CD14-positive monocyte (primary cell): ENCODE results near the gene COQ10B. TPM values are rescaled to one million over a fixed set of nuclear protein-coding genes. Genes with fewer than 3 reads are reported as not detected.

Experiments
- DNase-seq, 3 donors: peaks; one replicate each; pipeline ENCODE4 v3.0.0-alpha.2; 2011 to 2022
- H2AFZ ChIP-seq: 2 replicates; pipeline ENCODE4 v1.6.0; 2012; ENCODE audit warnings: mild to moderate bottlenecking, low read depth, low read length, inconsistent platforms; ENCODE audit not compliant: insufficient read depth, poor library complexity, severe bottlenecking
- H3K27ac ChIP-seq, 2 donors: 1 replicate in 1 of 2; 2 replicates in 1 of 2; pipeline ENCODE4 v1.5.1; 2012 to 2013; ENCODE audit warnings: low read length in 2 of 2, control low read depth in 1 of 2, inconsistent platforms in 1 of 2, low read depth in 1 of 2, mild to moderate bottlenecking in 1 of 2
- H3K27me3 ChIP-seq, 2 donors: one replicate each; pipeline versions ENCODE4 v1.6.0 to v1.6.1; 2011 to 2013; ENCODE audit warnings: low read length in 2 of 2; ENCODE audit not compliant: control insufficient read depth in 2 of 2, insufficient read depth in 2 of 2
- H3K36me3 ChIP-seq, 2 donors: replicated peaks in 1 of 2; 1 replicate in 1 of 2; 2 replicates in 1 of 2; pipeline versions ENCODE4 v1.5.1 to v1.6.1; 2012 to 2013; ENCODE audit warnings: low read length in 2 of 2, control low read depth in 1 of 2, inconsistent platforms in 1 of 2, mild to moderate bottlenecking in 1 of 2; ENCODE audit not compliant: insufficient read depth in 2 of 2, control insufficient read depth in 1 of 2
- H3K4me1 ChIP-seq, 2 donors: 1 replicate in 1 of 2; 2 replicates in 1 of 2; pipeline versions ENCODE4 v1.5.1 to v1.6.1; 2012 to 2013; ENCODE audit warnings: low read length in 2 of 2, control low read depth in 1 of 2, inconsistent platforms in 1 of 2, mild to moderate bottlenecking in 1 of 2, moderate library complexity in 1 of 2; ENCODE audit not compliant: insufficient read depth in 2 of 2, control insufficient read depth in 1 of 2
- H3K4me2 ChIP-seq: replicated peaks from 2 replicates; pipeline ENCODE3; 2012; ENCODE audit warnings: low read length, moderate library complexity, mild to moderate bottlenecking; ENCODE audit not compliant: poor library complexity, severe bottlenecking; ENCODE audit errors: extremely low read depth
- H3K4me3 ChIP-seq, 3 experiments: fragments of 200-600 bp in 1 of 3; sonication (generic) in 1 of 3; replicated peaks in 1 of 3; 1 replicate in 2 of 3; 2 replicates in 1 of 3; pipeline ENCODE4 v1.5.1; 2011 to 2013; ENCODE audit warnings: low read length in 3 of 3, mild to moderate bottlenecking in 3 of 3, control low read depth in 2 of 3, low read depth in 2 of 3, inconsistent platforms in 1 of 3, moderate library complexity in 1 of 3
- H3K79me2 ChIP-seq: 2 replicates; pipeline ENCODE4 v1.6.0; 2012; ENCODE audit warnings: mild to moderate bottlenecking, control low read depth, inconsistent platforms, low read length, moderate library complexity; ENCODE audit not compliant: insufficient read depth
- H3K9ac ChIP-seq: 2 replicates; pipeline ENCODE4 v1.6.0; 2017; ENCODE audit warnings: low read length, mild to moderate bottlenecking; ENCODE audit not compliant: insufficient read depth, poor library complexity, severe bottlenecking
- H3K9me3 ChIP-seq, 2 donors: replicated peaks in 1 of 2; 1 replicate in 1 of 2; 2 replicates in 1 of 2; pipeline versions ENCODE4 v1.5.1 to v1.6.1; 2012 to 2013; ENCODE audit warnings: low read length in 2 of 2, control low read depth in 1 of 2; ENCODE audit not compliant: control insufficient read depth in 1 of 2, insufficient read depth in 1 of 2
- H4K20me1 ChIP-seq: 2 replicates; pipeline ENCODE4 v1.6.0; 2012; ENCODE audit warnings: mild to moderate bottlenecking, low read length, control low read depth, moderate library complexity; ENCODE audit not compliant: insufficient read depth
- H3K27ac Mint-ChIP-seq, 7 donors: one replicate each; pipeline ENCODE4 v1.8.0; 2020; ENCODE audit warnings: mild to moderate bottlenecking in 7 of 7, mixed read lengths in 7 of 7, moderate library complexity in 6 of 7, inconsistent platforms in 2 of 7
- H3K27me3 Mint-ChIP-seq, 3 donors: one replicate each; pipeline ENCODE4 v1.8.0; 2021 to 2022; ENCODE audit warnings: low read depth in 3 of 3, mild to moderate bottlenecking in 3 of 3, mixed read lengths in 3 of 3, moderate library complexity in 3 of 3, inconsistent platforms in 1 of 3
- H3K36me3 Mint-ChIP-seq, 2 donors: one replicate each; pipeline ENCODE4 v1.8.0; 2020; ENCODE audit warnings: mixed read lengths in 2 of 2, inconsistent platforms in 1 of 2, mild to moderate bottlenecking in 1 of 2
- H3K4me1 Mint-ChIP-seq: one replicate; pipeline ENCODE4 v1.8.0; 2020; ENCODE audit warnings: mild to moderate bottlenecking, mixed read lengths
- H3K4me3 Mint-ChIP-seq, 2 donors: one replicate each; pipeline ENCODE4 v1.8.0; 2020; ENCODE audit warnings: mild to moderate bottlenecking in 2 of 2, mixed read lengths in 2 of 2, moderate library complexity in 1 of 2
- H3K9me3 Mint-ChIP-seq, 7 donors: one replicate each; pipeline ENCODE4 v1.8.0; 2020 to 2022; ENCODE audit warnings: mixed read lengths in 7 of 7, mild to moderate bottlenecking in 6 of 7, moderate library complexity in 6 of 7, inconsistent platforms in 2 of 7
- CTCF ChIP-seq: fragments of 200-600 bp; IDR thresholded peaks from one replicate; pipeline ENCODE4 v1.8.0; 2022; ENCODE audit warnings: antibody characterized with exemption, mild to moderate bottlenecking
- WGBS: methylation state at CpG from one replicate; pipeline ENCODE4 v1.1.5; 2013; ENCODE audit warnings: missing lambda C conversion rate; ENCODE audit not compliant: insufficient coverage; 5-methylcytosine and 5-hydroxymethylcytosine counted together
- intact Hi-C, 2 donors: fragments of 100-400 bp; cut with micrococcal nuclease; formaldehyde crosslinking; loops; one replicate each; pipeline versions ENCODE4 v1.15.0 to v1.15.1; 2023
- polyA plus RNA-seq, 3 donors: library from polyadenylated mRNA; depleted of rRNA in 1 of 3; unstranded in 2 of 3; stranded (reverse) in 1 of 3; fragments of 300-500 nt in 2 of 3; fragments of >200 nt in 1 of 3; fragmentation: Illumina TruSeq in 2 of 3; gene quantifications; 1 replicate in 2 of 3; 2 replicates in 1 of 3; pipeline ENCODE4 v1.2.3, GENCODE V29; 2012 to 2021

COQ10B gene
- polyA plus RNA-seq, 3 donors, result 6.7 to 46.6 (median 38.3) TPM

DNA sequence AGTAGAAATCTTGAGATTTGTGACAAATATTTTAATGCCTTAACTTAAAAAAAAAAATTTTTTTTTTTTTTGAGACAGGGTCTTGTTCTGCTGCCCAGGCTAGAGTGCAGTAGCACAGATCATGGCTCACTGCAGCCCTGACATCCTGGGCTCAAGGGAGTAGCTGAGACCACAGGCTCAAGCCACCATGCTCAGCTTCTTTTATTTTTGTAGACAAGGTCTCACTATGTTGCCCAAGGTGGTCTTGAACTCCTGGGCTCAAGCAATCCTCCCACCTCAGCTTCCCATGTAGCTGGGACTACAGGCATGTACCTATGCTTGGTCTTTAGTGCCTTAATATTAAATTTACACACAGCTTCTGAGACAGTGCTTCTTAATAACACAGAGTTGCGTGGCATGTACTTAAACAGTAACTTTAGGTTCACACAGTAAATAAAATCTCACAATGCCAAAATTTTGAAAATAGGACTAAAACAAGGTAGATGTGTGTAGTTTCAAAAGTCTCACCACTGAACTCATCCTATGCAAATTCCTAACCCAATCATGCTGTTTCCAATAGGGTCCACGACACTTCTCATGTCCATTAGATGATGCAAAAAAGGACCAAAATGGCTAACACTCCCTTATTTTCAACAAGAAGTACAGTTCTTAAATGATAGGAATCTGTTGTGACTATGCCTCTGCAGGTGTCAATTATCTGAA, 42.2 kb downstream of the COQ10B start:
- intact Hi-C loops, result loop anchor here in 1 of 2 donors (10.0 kb wide), 1 partner anchor 71 kb away; no protein-coding TSS in a partner anchor
- no peak for TF ChIP-seq CTCF
- H3K4me3 Mint-ChIP-seq, result no peak overlapping the region
- peaks cover 25% of the 10 kb centered on the region for H3K4me1 Mint-ChIP-seq
- no peak overlapping the region for H2AFZ ChIP-seq
- no peak for DNase-seq
- H3K36me3 ChIP-seq, result peaks cover 60 to 74% of the 10 kb centered on the region in 2 donors
- H3K4me3 ChIP-seq, result no peak overlapping the region
- H3K27ac Mint-ChIP-seq, result no peak overlapping the region
- peaks cover 54 to 63% of the 10 kb centered on the region in 2 donors for H3K36me3 Mint-ChIP-seq
- H3K27ac ChIP-seq, result no peak overlapping the region
- no peak overlapping the region for H3K9ac ChIP-seq
- H3K27me3 ChIP-seq, result no peaks in the 10 kb centered on the region
- H3K4me2 ChIP-seq, result no peak overlapping the region
- H3K4me1 ChIP-seq, result peaks cover 11 to 26% of the 10 kb centered on the region in 2 donors
- no peaks in the 10 kb centered on the region for H3K9me3 ChIP-seq
- peaks cover 64% of the 10 kb centered on the region for H3K79me2 ChIP-seq
- peaks cover 20% of the 10 kb centered on the region for H4K20me1 ChIP-seq
- no CpG with 5 or more reads among the region's 2 CpGs for WGBS
- no peaks in the 10 kb centered on the region for H3K9me3 Mint-ChIP-seq
- no peaks in the 10 kb centered on the region for H3K27me3 Mint-ChIP-seq

DNA sequence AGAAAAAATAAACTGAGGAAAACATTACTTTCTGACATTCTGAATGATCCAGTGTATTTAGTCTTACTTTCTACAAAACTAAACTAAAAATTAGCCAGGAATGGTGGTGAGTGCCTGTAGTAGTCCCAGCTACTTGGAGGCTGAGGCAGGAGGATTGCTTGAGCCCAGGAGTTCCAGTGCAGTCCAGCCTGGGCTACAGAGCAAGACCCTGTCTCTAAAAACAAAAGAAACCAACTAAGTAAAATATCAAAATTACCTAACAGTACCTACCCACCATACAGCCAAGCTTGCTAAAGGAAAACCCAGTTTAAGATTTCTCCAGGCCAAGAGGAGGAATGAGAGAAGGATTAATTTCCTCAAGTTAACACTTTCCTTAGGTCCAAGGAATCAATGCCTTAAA, 43.3 kb downstream of the COQ10B start:
- Histone ChIP-seq H3K79me2 (peaks cover 74% of the 10 kb centered on the region), H3K27ac (no peak overlapping the region), H3K9ac (no peak overlapping the region), H3K27me3 (no peaks in the 10 kb centered on the region), H3K4me1 (peaks cover 22 to 38% of the 10 kb centered on the region in 2 donors), H3K9me3 (no peaks in the 10 kb centered on the region), H3K36me3 (peaks cover 50 to 63% of the 10 kb centered on the region in 2 donors), H4K20me1 (peaks cover 20% of the 10 kb centered on the region), H3K4me2 (no peak overlapping the region), H2AFZ (no peak overlapping the region), H3K4me3 (no peak overlapping the region)
- Mint-ChIP-seq H3K27me3 (no peaks in the 10 kb centered on the region), H3K36me3 (peaks cover 45 to 53% of the 10 kb centered on the region in 2 donors), H3K9me3 (no peaks in the 10 kb centered on the region), H3K4me3 (no peak overlapping the region), H3K27ac (no peak overlapping the region), H3K4me1 (peaks cover 34% of the 10 kb centered on the region)
- intact Hi-C loops, result loop anchor here in 1 of 2 donors (10.0 kb wide), 1 partner anchor 72 kb away; no protein-coding TSS in a partner anchor
- no peak for DNase-seq
- no peak for TF ChIP-seq CTCF
